ENCODE results near the gene STK11. TPM values are rescaled to one million over a fixed set of nuclear protein-coding genes. Genes with fewer than 3 reads are reported as not detected.
"Not testable (repeated sequence)": the region's sequence is repeated elsewhere in the genome, so short reads cannot be mapped to it uniquely, and the experiment has no call there.

STK11 gene
- total RNA-seq, 2 donors from 2014 or later, result 62.0 to 64.7 TPM

- TF ChIP-seq, protein P1, sequence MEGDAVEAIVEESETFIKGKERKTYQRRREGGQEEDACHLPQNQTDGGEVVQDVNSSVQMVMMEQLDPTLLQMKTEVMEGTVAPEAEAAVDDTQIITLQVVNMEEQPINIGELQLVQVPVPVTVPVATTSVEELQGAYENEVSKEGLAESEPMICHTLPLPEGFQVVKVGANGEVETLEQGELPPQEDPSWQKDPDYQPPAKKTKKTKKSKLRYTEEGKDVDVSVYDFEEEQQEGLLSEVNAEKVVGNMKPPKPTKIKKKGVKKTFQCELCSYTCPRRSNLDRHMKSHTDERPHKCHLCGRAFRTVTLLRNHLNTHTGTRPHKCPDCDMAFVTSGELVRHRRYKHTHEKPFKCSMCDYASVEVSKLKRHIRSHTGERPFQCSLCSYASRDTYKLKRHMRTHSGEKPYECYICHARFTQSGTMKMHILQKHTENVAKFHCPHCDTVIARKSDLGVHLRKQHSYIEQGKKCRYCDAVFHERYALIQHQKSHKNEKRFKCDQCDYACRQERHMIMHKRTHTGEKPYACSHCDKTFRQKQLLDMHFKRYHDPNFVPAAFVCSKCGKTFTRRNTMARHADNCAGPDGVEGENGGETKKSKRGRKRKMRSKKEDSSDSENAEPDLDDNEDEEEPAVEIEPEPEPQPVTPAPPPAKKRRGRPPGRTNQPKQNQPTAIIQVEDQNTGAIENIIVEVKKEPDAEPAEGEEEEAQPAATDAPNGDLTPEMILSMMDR (IDR thresholded peaks at IDR 0.05), result no peak
- H3K27ac ChIP-seq, result no peak overlapping the region
- no peaks in the 10 kb centered on the region for H3K9me3 ChIP-seq
- H3K4me1 ChIP-seq, result peaks cover 0 to 8% of the 10 kb centered on the region in 2 donors
- no peak for DNase-seq (ENCODE audit: low spot score)
- H3K4me3 ChIP-seq, result no peak overlapping the region
- H3K36me3 ChIP-seq, result no peaks in the 10 kb centered on the region
- H3K27me3 ChIP-seq, result no peaks in the 10 kb centered on the region
Measured at GRCh38 chr19:1181606-1182005, 24.0 kb upstream of the STK11 start.

GRCh38 chr19:1182068-1182467 is 23.5 kb upstream of the STK11 start:
- Histone ChIP-seq H3K27me3 (no peaks in the 10 kb centered on the region), H3K36me3 (no peaks in the 10 kb centered on the region), H3K9me3 (no peaks in the 10 kb centered on the region), H3K27ac (no peak overlapping the region), H3K4me3 (no peak overlapping the region), H3K4me1 (peaks cover 0 to 8% of the 10 kb centered on the region in 2 donors)
- DNase-seq (ENCODE audit: low spot score), result no peak
- TF ChIP-seq, protein P1 (IDR thresholded peaks at IDR 0.05), result no peak

GRCh38 chr19:1182727-1183126 is 22.9 kb upstream of the STK11 start:
- no peak overlapping the region for H3K4me3 ChIP-seq
- TF ChIP-seq, protein P1 (IDR thresholded peaks at IDR 0.05), result no peak
- no peak for DNase-seq (ENCODE audit: low spot score)
- H3K27me3 ChIP-seq, result no peaks in the 10 kb centered on the region
- no peak overlapping the region for H3K27ac ChIP-seq
- peaks cover 0 to 8% of the 10 kb centered on the region in 2 donors for H3K4me1 ChIP-seq
- H3K9me3 ChIP-seq, result no peaks in the 10 kb centered on the region
- H3K36me3 ChIP-seq, result no peaks in the 10 kb centered on the region

GRCh38 chr19:1183543-1184172 is 21.9 kb upstream of the STK11 start:
- Histone ChIP-seq H3K27ac (no peak overlapping the region), H3K36me3 (no peaks in the 10 kb centered on the region), H3K9me3 (no peaks in the 10 kb centered on the region), H3K4me1 (peaks cover 0 to 8% of the 10 kb centered on the region in 2 donors), H3K4me3 (no peak overlapping the region), H3K27me3 (no peaks in the 10 kb centered on the region)
- DNase-seq (ENCODE audit: low spot score), result no peak
- TF ChIP-seq, protein P1 (IDR thresholded peaks at IDR 0.05), result no peak

- Histone ChIP-seq H3K4me3 (no peak overlapping the region), H3K4me1 (no peaks in the 10 kb centered on the region), H3K27ac (no peak overlapping the region), H3K27me3 (no peaks in the 10 kb centered on the region), H3K9me3 (no peaks in the 10 kb centered on the region), H3K36me3 (no peaks in the 10 kb centered on the region)
- TF ChIP-seq, protein P1 (IDR thresholded peaks at IDR 0.05), result no peak
- no peak for DNase-seq (ENCODE audit: low spot score)
Measured at GRCh38 chr19:1189419-1189818, 16.2 kb upstream of the STK11 start.

GRCh38 chr19:1199531-1199930 is 6.0 kb upstream of the STK11 start:
- H3K27me3 ChIP-seq, result no peaks in the 10 kb centered on the region
- no peaks in the 10 kb centered on the region for H3K9me3 ChIP-seq
- no peak overlapping the region for H3K27ac ChIP-seq
- H3K36me3 ChIP-seq, result no peaks in the 10 kb centered on the region
- no peak for DNase-seq (ENCODE audit: low spot score)
- TF ChIP-seq, protein P1 (IDR thresholded peaks at IDR 0.05), result no peak
- H3K4me3 ChIP-seq, result no peak overlapping the region
- no peaks in the 10 kb centered on the region for H3K4me1 ChIP-seq

DNA sequence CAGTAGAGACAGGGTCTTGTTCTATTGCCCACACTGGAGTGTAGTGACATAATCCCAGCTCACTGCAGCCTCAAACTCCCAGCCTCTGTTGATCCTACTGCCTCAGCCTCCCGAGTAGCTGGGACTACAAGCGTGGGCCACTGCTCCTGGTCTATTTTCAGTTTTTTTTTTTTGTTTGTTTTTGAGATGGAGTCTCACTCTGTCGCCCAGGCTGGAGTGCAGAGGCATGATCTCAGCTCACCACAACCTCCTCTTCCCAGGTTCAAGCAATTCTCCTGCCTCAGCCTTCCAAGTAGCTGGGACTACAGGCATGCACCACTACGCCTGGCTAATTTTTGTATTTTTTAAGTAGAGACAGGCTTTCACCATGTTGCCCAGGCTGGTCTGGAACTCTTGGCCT is 5.0 kb upstream of the STK11 start:
- not testable (repeated sequence) for H3K27ac ChIP-seq; H3K4me3 ChIP-seq; DNase-seq (ENCODE audit: low spot score); H3K36me3 ChIP-seq; H3K4me1 ChIP-seq; H3K9me3 ChIP-seq; H3K27me3 ChIP-seq

All from right atrium auricular region (tissue), 2 donors.